GM13976 (cell line): ENCODE measurements around the gene VAPB.

Source experiments
- DNase-seq: peaks from one replicate; pipeline ENCODE4 v3.0.0; 2012; ENCODE audit warnings: low spot score
- CTCF ChIP-seq: IDR thresholded peaks from 2 replicates; pipeline ENCODE4 v1.5.1; 2012; ENCODE audit warnings: borderline replicate concordance, mild to moderate bottlenecking; ENCODE audit not compliant: insufficient read depth; ENCODE audit errors: extremely low read depth, missing control alignments, control extremely low read depth
- in situ Hi-C: fragments of 300-500 bp; cut with MboI; formaldehyde crosslinking; loops from one replicate; pipeline ENCODE4 v1.12.0; 2022; ENCODE audit warnings: low sequenced_read_pairs, mixed read lengths, inconsistent platforms; ENCODE audit not compliant: unreplicated experiment

The VAPB gene

DNA sequence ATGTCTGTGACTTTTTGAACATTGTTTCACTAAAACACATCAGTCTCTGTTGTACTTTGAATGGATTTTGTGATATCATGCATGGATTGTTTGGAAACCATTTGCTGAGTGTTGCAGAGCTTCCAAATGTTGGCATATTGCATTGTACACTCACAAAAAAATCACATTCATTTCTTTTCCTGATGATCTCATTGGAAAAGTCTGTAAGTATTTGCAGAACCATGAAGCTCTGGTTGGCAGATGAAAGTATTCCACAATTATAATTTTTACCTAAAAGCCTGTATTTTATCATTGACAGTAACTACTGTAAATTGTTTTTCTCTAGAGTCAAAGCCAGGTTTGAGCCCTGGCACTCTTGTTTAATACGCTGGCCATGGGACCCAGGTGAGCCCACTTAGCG is 42.1 kb downstream of the VAPB start:
- TF ChIP-seq CTCF, result no peak
- no peak for DNase-seq
- in situ Hi-C loops, result no loop called here

DNA sequence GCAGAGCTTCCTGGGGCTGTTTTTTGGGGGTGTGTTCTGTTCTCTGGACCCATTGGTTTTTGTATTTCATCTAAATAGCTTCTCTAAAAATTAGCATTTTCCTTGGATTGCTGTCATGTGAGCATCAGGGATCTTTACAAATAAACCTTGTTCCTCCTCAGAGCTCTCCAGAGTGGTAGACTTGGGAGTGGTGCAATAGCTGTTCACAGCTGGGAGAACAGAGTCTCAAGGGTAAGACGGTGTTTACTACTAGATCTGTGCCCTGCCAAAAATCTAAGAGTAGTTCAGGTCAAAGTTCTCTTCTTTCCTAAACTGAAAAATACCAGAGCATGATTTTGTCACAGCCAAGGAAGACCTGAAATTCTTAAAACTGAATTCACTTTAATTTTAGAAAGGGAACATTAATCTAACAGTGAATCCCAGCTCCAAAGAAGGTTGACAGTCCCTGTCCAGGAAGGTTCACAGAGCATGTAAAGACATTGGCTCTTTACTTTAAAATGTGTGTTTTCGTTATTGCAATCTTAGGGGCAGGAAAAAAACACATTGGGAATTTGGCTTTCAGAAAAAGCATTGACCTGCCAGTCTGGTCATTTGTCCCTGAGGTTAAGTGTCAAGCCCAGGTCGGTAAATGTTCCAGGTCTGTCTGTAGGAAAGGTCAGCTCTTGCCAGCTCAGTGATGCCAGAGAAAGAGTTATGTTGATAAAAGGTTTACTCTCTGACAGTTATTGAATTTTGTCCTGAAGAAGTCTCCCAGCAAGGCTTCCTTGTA is 43.3 kb downstream of the VAPB start:
- no peak for TF ChIP-seq CTCF
- in situ Hi-C loops, result no loop called here
- no peak for DNase-seq

- no peak for TF ChIP-seq CTCF
- DNase-seq, result no peak
- in situ Hi-C loops, result no loop called here
These were observed 44.1 kb downstream of the VAPB start for GRCh38 chr20:58433029-58433647.

DNA sequence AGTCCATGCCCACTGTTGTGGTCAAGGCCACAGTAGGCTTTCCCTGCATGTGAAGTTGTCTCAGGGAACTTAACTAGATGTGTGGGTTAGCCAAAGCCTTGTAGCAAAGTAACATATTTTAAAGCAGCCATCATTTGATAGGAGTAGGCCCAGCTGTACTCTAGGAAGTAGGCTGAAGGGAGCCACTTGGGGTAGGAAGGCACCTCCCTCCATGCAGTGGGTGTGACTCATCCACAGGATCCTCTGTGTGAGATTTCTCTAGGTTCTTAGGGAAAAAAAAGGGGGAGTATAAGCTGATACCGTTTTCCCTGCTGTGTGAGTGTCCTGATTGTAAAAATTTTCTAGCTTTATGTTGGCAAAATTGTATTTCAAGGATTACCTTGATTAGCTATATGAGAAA is 44.7 kb downstream of the VAPB start:
- DNase-seq, result no peak
- TF ChIP-seq CTCF, result no peak
- in situ Hi-C loops, result no loop called here

- in situ Hi-C loops, result no loop called here
- no peak for TF ChIP-seq CTCF
- DNase-seq, result no peak
These were observed 45.3 kb downstream of the VAPB start for GRCh38 chr20:58434326-58434725.

- in situ Hi-C loops, result no loop called here
- DNase-seq, result no peak
- no peak for TF ChIP-seq CTCF
These were observed 46.2 kb downstream of the VAPB start for GRCh38 chr20:58435237-58435636.
